NCI-H1417 treated with DMSO at 0.1 percent for 48 hours (cell line): ENCODE measurements around the gene SBNO2.

Experiments used
- DNase-seq: peaks from one replicate; lab custom pipeline; 2025; lab: John Stamatoyannopoulos, UW

SBNO2 gene

DNA sequence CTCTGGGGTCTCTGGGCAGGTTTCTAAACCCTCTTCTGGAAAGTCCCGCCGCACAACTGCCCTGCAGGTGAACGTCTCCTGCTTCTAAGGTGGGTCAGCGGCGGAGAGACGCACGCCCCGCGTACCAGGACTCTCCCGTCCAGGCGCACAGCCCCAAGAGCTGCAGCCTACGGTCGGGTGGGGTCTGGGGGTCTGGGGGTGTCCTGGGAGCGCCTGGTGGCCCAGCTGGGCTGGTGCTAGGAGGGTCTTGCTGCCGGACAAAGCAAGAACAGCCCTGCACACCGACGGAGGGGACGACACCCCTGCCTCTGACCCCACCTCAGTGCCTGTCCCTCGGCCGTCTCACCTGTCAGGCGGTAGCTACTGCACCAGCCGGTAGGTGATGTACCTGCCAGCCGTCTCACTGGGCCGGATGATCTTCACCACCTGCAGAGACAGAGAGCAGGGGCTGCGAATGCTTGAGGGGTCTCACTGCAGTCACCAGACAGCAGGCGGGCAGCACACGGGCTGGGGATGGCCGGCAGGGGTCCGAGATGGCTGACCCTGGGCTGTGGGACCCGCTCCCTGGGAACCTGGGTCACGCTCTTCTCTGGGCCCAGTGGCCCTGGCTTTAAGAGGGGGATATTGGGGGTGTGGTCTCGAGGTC lies 84.8 kb downstream of the SBNO2 start:
- DNase-seq = no peak

DNA sequence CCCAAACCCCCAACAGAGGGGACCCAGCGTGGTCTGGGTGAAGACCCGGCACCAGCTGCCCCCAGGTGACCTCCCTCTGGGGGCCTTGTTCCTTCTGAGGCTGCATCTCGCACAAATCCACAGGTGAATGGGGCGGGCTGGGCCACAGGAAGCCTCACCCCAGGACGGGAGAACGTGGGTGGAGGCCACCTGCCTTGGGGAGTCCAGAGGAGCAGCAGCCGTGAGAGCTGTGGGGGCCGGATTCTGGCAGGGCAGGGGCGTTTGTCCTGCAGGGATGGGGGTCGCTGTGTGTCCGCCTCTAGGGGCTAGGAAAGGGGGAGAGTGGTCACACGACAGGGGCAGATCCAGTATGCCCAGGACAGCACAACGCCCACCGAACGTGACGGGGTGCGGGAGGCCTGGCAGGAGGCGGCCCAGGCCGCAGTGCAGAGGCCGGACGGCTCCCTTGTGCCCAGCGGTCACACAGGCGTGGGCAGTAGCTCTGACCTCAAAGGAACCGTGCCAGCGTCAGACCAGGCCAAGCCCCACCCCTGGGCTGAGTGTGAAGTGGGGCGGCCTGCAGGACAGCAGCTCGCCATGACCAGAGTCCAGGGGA lies 85.6 kb downstream of the SBNO2 start:
- DNase-seq = no peak

DNA sequence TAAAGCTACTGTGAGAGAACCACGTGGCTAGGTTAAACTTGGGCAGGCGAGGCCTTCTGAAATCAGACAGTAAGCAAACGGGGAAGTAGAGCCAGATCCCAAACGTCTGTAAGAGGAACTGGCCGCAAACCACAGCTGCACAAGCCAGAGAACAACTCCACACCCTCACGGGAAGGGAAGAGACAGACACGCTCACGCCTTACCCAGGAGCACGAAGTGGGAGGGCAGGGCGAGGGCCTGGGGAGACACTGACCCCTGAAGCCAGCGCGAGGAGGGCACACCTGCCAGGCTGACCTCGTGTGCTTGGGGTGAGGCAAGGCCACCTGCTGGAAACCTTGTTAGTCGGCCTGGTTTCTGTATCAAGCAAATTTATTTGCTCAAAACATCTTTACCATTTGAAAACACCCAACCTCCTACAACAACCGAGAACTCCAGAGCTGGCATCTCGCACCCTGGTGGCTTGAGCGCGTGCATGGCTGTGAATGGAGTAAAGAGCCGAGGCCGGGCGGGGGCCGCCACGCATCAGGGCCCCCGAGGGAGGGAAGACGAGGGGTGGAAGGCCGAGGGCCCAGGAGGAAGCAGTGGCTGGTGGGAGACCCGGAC lies 86.2 kb downstream of the SBNO2 start:
- DNase-seq = no peak

DNA sequence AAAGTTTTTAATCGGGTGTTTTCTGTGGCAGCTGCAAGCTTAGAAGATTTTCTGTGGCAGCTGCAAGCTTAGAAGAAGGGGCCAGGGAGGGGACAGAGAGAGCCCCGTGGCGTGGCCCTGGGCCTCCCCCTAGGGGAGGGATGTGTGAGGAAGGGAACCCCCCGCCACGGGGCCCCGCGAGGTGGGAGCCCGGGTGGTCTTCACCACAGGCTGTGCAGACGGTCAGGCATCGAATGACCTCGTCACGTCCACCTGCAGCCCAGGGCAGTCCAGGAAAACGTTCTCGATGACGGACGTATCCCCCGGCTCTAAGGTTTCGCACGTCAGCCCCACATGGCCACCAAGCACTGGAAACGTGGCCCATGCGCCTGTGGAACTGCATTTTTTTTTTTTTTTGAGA lies 87.5 kb downstream of the SBNO2 start:
- DNase-seq = no peak

DNA sequence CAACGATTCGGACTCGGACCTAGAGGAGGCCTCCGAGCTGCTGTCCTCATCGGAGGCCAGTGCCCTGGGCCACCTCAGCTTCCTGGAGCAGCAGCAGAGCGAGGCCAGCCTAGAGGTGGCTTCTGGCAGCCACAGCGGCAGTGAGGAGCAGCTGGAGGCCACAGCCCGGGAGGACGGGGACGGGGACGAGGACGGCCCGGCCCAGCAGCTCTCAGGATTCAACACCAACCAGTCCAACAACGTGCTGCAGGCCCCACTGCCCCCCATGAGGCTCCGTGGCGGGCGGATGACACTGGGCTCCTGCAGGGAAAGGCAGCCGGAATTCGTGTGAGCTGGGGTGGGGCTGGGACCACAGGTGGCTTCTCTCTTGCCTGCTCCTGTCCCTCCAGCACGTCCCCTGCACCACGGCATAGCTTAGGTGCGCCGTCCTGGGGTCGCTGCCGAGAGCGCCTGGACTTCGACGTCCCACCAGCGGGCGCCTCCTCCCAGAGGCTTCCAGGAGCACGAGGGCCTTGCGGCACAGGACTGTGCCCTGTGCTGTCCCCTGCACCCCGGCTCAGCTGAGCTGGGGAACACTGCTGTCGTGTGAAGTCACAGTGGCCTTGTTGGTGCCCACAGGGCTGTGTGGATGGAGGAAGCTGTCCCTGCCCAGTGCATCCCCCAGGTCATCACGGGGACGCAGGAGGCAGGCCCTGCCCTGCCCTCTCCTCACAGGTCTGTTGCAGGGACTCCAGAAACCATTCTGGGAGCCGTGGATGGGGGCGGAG lies 88.2 kb downstream of the SBNO2 start:
- DNase-seq = no peak

DNA sequence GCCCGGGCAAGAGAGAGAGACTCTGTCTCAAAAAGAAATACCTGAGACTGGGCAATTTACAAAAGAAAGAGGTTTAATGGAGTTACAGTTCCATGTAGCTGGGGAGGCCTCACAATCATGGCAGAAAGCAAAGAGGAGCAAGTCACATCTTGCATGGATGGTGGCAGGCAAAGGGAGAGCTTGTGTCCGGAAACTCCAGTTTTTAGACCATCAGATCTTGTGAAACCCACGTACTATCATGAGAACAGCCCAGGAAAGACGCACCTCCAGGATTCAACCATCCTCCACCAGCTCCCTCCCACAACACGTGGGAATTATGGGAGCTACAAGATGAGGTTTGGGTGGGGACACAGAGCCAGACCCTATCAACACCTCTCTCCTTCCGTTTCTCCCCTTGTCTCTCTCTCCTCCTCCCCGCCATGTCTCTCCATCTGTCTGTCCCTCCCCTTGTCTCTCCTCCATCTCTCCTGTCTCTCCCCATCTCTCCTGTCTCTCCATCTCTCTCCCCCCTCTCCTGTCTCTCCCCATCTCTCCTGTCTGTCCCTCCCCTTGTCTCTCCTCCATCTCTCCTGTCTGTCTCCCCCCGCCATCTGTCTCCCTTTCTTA lies 88.9 kb downstream of the SBNO2 start:
- no peak for DNase-seq

DNA sequence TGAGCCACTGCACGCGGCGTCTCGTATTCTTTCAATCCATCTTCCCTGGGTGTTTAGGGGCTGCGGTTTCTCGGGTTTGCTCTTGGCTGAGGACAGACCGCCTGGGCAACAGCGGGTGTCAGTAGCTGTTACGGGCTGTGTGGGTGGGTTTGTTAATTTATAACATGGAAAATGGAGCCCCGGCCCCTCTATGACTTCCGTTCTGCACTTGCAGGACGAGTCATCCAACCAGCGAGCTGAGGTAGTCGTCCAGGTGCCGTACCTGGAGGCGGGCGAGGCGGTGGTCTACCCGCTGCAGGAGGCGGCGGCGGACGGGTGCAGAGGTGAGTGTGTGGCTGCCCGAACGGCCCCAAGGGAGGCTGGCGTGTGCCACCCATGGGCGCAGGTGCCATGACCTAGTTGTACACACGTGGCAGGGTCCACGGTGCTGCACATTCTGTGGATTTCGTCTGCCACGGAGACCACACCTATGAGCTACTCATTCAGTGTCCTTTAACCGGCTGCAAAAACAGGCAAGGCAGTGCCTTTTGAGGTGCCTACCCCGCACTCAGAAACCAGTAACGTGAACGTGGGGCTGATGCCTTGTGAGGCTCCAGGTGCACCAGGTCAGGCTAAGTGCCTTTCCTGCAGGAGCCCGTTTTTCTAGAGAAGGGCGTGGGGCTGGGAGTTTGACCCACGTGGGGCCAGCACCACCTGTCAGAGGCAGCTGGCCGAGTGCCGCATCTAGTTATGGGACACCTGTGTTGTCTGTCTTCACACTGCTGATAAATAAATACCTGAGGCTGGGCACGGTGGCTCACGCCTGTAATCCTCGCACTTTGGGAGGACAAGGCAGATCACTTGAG lies 89.8 kb downstream of the SBNO2 start:
- no peak for DNase-seq

DNA sequence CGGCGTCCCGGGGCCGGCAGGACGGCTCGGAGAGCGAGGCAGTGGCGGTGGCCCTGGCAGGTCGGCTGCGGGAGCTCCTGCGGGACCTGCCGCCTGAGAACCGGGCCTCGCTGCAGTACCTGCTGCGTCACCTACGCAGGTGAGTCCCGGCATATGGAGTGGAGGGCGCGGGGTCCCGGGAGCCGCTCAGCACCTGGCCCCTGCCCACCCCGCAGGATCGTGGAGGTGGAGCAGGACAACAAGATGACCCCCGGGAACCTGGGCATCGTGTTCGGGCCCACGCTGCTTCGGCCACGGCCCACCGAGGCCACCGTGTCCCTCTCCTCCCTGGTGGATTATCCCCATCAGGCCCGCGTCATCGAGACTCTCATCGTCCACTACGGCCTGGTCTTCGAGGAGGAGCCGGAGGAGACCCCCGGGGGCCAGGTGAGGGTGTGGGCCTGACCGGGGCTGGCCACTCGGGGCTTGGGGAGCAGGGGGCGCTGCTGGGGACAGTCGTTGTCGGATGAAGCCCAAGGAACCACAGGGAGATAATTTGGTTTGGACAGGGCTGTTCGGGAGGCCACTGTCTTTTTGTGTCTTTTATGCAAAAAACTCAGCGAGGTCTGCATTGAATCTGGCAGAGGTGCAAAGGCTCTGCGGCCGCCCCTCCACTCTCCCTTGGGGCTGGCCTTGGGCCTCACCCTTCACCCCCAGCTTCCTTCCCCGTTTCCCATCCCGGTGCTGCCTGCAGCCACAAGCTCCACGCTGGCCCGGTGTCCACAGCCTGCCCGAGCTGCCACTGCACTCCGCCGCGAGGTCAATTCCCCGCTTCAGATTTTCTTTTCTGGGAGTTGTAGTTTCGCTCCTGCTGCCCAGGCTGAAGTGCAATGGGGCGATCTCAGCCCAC lies 90.9 kb downstream of the SBNO2 start:
- no peak for DNase-seq

DNA sequence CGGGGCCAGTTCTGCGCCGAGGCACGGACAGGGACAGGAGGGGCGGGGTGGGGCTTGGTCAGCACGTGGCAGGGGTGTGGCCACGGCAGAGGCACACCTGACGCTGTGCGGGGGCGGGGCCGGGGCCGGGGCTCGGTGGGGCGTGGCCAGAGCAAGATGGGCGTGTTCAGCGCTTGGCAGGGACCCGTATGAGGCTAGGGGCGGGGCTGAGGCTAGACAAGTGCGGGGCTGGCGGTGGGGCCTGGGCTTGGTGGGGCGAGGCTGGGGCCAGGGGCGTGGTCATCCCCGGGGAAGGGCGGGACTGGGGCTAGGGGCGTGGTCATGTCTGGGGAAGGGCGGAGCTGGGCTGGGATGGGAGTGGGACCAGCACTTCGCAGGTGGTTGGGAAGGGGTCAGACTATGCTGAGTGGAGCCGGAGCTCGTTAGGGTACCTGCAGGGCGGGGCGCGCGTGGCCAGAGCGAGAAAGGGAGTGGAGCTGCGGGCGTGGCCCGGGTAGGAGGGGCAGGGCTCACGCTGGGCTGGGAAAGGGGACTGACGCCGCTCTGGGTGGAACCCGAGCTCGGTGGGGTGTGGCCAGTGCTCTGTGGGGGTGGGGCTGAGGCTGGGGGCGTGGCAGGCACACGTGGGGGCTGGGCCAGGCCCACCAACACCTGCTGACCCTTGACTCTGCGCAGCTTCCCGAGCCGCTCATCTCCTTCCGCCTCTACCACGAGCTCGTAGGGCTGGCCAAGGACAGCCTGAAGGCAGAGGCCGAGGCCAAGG lies 91.7 kb downstream of the SBNO2 start:
- peak; percentile 93 for DNase-seq

DNA sequence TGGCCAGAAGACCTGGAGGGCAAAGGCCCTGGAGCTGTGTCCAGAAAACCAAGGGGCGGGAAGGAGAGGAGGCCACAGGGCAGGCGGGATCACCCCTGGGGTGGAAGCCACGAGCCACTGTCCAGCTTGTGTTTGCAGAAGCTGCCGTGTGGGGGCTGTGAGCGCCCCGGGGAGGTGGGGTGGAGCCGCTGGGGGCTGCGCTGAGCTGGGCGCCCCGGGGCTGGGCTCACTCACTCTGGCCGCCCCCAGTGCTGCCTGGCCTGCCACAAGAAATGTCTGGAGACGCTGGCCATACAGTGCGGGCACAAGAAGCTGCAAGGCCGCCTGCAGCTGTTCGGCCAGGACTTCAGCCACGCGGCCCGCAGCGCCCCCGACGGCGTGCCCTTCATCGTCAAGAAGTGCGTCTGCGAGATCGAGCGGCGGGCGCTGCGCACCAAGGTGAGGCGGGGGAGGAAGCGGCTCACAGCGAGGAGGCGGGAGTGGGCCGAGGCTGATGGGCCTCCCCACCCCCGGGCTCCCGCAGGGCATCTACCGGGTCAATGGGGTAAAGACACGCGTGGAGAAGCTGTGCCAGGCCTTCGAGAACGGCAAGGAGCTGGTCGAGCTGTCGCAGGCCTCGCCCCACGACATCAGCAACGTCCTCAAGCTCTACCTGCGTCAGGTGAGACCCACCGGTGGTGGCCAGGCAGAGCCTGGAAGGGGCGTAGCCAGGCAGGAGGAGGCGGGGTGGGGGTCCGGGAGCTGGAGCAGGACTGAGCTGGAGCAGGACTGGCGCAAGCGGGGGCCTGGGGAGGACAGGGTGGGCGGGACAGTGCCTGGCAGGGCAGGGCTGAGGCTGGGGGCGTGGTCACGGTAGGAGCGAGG lies 92.5 kb downstream of the SBNO2 start:
- no peak for DNase-seq

DNA sequence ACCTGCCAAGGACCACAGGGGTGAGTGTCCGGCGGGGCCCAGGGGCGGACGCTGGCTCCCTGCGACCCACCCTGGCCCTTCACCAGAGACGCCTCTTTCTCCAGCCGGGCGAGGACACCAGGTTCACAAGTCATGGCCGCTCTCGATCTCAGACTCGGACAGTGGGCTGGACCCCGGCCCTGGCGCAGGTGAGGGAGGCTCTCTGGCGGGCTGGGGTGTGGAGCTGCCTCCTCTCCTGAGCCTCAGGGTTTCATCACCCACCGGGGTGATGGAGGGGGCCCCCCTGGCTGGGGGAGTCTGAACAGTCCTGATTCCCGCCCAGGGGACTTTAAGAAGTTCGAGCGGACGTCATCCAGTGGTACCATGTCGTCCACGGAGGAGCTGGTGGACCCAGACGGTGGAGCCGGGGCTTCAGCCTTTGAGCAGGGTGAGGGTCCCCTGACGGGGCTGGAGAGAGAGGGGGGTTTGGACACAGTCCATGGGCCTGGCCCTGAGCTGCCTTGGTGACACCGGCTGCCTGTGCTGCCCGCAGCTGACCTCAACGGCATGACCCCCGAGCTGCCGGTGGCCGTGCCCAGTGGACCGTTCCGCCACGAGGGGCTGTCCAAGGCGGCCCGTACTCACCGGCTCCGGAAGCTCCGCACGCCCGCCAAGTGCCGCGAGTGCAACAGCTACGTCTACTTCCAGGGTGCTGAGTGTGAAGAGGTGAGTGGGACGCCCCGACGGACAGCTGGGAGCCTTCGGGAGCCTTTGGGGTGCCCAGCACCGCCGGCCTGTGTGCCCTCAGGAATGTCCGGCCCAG lies 93.5 kb downstream of the SBNO2 start:
- no peak for DNase-seq

DNA sequence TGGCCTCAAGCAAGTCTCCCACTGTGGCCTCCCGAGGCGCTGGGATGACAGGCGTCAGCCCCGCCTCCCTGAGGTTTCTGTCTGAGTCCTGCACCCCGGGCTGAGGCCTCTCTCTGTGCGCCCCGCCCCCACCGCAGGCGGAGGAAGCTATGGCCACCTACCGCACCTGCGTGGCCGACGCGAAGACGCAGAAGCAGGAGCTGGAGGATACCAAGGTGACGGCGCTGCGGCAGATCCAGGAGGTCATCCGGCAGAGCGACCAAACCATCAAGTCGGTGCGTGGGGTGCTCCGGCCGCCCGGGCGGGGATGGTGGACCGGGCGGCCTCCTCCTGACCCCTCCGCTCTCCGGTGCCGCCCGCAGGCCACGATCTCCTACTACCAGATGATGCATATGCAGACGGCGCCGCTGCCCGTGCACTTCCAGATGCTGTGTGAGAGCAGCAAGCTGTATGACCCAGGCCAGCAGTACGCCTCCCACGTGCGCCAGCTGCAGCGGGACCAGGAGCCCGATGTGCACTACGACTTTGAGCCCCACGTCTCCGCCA lies 94.4 kb downstream of the SBNO2 start:
- no peak for DNase-seq

DNA sequence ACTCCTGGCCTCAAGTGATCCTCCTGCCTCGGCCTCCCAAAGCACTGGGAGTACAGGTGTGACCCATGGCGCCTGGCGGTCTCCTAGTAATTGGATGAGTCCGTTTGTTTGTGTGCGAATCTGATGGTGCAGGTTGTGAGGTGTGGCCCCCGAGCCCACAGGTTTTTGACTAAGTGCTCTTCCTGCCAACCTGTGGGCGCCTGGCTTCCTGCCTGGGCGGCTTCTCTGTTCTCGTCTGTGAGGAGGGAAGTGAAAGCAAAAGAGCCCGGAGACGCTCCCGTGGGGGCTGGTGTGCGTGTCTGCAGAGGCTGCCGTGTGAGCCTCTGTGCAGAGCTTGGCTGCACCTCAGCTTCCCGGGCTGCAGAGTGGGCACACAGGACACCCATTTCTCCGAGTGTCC lies 97.1 kb downstream of the SBNO2 start:
- no peak for DNase-seq

DNA sequence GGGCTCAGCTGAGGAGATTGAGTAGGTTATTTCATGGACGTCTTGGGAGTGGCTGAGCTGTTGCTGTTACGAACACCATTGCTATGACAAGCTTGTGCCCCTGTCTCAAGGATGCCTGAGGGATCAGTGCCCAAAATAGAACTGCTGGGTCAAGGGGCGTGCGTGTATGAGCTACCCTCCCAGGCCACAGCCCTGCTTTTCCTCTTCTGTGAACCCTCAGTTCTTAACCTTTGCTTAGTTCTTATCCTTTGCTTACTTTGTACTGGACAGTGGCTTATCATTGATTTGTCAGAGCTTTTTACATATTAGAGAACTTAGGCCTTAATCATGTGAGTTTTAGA lies 98.1 kb downstream of the SBNO2 start:
- no peak for DNase-seq

DNA sequence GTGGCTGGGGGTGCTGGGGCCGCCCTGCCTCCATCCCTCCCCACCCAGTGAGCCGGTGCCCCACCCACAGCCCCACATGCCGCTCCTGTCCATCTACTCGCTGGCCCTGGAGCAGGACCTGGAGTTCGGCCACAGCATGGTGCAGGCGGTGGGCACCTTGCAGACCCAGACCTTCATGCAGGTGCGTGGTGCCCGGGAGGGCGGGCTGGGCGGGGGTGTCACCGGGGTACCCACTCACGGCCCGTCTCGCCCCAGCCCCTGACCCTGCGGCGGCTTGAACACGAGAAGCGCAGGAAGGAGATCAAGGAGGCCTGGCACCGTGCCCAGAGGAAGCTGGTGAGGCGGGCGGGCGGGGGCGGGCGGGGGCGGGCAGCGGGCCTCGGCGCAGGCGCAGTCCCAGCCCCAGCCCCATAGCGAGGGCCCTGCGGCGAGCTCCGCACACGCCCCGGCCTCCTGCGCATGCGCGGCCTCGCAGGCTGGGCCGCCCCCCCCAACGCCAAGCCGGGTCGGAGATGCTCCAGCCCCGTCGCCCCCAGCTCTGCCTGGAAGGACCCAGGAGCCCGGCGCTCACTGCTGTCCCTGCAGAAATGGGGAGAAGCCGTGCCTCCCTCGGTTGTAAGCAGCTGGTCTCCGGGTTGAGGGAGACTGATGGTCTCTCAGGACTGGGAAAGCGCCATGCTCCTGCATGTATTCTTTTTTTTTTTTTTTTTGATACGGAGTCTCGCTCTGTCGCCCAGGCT lies 99.4 kb downstream of the SBNO2 start:
- peak; percentile 92 for DNase-seq

DNA sequence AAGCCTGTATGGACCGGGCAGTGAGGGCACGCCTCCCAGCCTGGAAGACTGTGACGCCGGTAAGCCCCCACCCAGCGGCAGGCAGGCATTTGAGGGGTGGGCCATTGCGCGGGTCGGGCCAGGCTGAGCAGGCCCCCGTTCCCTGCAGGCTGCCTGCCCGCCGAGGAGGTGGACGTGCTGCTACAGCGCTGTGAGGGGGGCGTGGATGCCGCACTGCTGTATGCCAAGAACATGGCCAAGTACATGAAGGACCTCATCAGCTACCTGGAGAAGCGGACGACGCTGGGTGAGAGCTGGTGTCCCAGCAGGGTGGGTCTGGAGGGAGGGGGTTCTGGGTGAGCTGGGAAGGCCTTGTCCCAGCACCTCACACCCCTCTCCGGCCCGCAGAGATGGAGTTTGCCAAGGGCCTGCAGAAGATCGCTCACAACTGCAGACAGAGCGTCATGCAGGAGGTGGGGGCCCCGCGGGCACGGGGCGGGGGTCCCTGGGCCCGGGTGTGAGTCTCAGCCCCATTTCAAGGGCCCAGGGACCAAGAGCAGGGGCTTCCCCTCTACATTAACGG lies 100.0 kb downstream of the SBNO2 start:
- no peak for DNase-seq
